K562 (cell line): ENCODE measurements around the gene GNB2. TPM values are rescaled to one million over a fixed set of nuclear protein-coding genes. Genes with fewer than 3 reads are reported as not detected.

Experiments
- CEBPG ChIP-seq, 3 experiments: fragments of 200-800 bp in 1 of 3; sonication (Bioruptor generic) in 1 of 3; sonication (generic) in 1 of 3; formaldehyde crosslinking in 1 of 3; IDR thresholded peaks in 2 of 3; conservative IDR thresholded peaks in 1 of 3; 2 replicates each; pipeline versions ENCODE4 v1.6.1 to v1.8.0; 2016 to 2022; ENCODE audit warnings: missing compliant biosample characterization in 2 of 3, missing genetic modification characterization in 2 of 3, mild to moderate bottlenecking in 1 of 3, missing genetic modification reagents in 1 of 3
- CXXC5 ChIP-seq: fragments of 250-450 bp; sonication (Bioruptor Pico); IDR thresholded peaks from 2 replicates; pipeline ENCODE4 v1.8.0; 2022; ENCODE audit warnings: inconsistent platforms, mild to moderate bottlenecking, moderate library complexity
- EGR1 ChIP-seq: fragments of 450-650 bp; conservative IDR thresholded peaks from 2 replicates; pipeline ENCODE4 v1.6.1; 2017; ENCODE audit warnings: mild to moderate bottlenecking
- FOSL1 ChIP-seq: fragments of 200-800 bp; sonication (Bioruptor generic); conservative IDR thresholded peaks from 2 replicates; pipeline ENCODE4 v1.6.1; 2016; ENCODE audit warnings: missing genetic modification characterization, missing compliant biosample characterization
- GABPB1 ChIP-seq: sonication (generic); formaldehyde crosslinking; IDR thresholded peaks from 2 replicates; pipeline ENCODE4 v1.8.0; 2022; ENCODE audit warnings: mild to moderate bottlenecking, missing genetic modification reagents
- HDAC3 ChIP-seq: fragments of 450-650 bp; IDR thresholded peaks from 2 replicates; pipeline ENCODE4 v1.6.1; 2018; ENCODE audit warnings: borderline replicate concordance, mild to moderate bottlenecking, moderate library complexity; ENCODE audit not compliant: partially characterized antibody
- HNRNPLL ChIP-seq: fragments of 200-400 bp; formaldehyde crosslinking; IDR thresholded peaks from 2 replicates; pipeline ENCODE4 v1.6.1; 2017; ENCODE audit warnings: low read length, low read depth, mild to moderate bottlenecking; ENCODE audit not compliant: poor library complexity, severe bottlenecking
- KDM2B ChIP-seq: fragments of 250-450 bp; sonication (Bioruptor Pico); IDR thresholded peaks from 2 replicates; pipeline ENCODE4 v1.8.0; 2021; ENCODE audit warnings: mild to moderate bottlenecking, moderate library complexity
- KDM5B ChIP-seq: fragments of 200-600 bp; sonication (generic); IDR thresholded peaks from 2 replicates; pipeline ENCODE4 v1.6.1; 2012; ENCODE audit warnings: low read depth, mild to moderate bottlenecking, moderate library complexity, low read length, control low read depth, inconsistent platforms; ENCODE audit not compliant: insufficient replicate concordance
- KLF13 ChIP-seq: fragments of 450-650 bp; IDR thresholded peaks from 2 replicates; pipeline ENCODE4 v1.6.1; 2016; ENCODE audit warnings: missing genetic modification characterization, low read depth, mild to moderate bottlenecking, missing compliant biosample characterization, moderate library complexity, borderline replicate concordance
- NCOA2 ChIP-seq, 2 experiments: fragments of 450-650 bp; IDR thresholded peaks; 2 replicates each; pipeline ENCODE4 v1.6.1; 2018; ENCODE audit warnings: mild to moderate bottlenecking in 2 of 2, moderate library complexity in 1 of 2; ENCODE audit not compliant: partially characterized antibody in 2 of 2
- NR1H2 ChIP-seq: sonication (generic); formaldehyde crosslinking; IDR thresholded peaks from 2 replicates; pipeline ENCODE4 v1.4.0; 2020; ENCODE audit warnings: mild to moderate bottlenecking, missing genetic modification reagents
- POLR2B ChIP-seq: fragments of 450-650 bp; IDR thresholded peaks from 2 replicates; pipeline ENCODE4 v1.6.1; 2018; ENCODE audit warnings: low read depth; ENCODE audit not compliant: partially characterized antibody
- POLR2G ChIP-seq: fragments of 200-400 bp; formaldehyde crosslinking; IDR thresholded peaks from 2 replicates; pipeline ENCODE4 v1.6.1; 2017; ENCODE audit warnings: low read depth, mild to moderate bottlenecking, antibody characterized with exemption, low read length, moderate library complexity
- RBFOX2 ChIP-seq: fragments of 200-400 bp; formaldehyde crosslinking; IDR thresholded peaks from 2 replicates; pipeline ENCODE4 v1.6.1; 2017; ENCODE audit warnings: low read depth, mild to moderate bottlenecking, low read length, moderate library complexity
- SETDB1 ChIP-seq: IDR thresholded peaks from one replicate; pipeline ENCODE4 v1.6.1; 2012; ENCODE audit warnings: low read length, control low read depth, inconsistent platforms
- TBP ChIP-seq: optimal IDR thresholded peaks from 2 replicates; pipeline ENCODE3; 2011; ENCODE audit warnings: low read depth, low read length, improper control_type of control experiment
- ZC3H11A ChIP-seq: IDR thresholded peaks from 2 replicates; pipeline ENCODE4 v1.6.1; 2012; ENCODE audit warnings: low read depth, low read length, improper control_type of control experiment
- ZFX ChIP-seq: sonication (generic); formaldehyde crosslinking; IDR thresholded peaks from 2 replicates; pipeline ENCODE4 v1.8.0; 2022; ENCODE audit warnings: mild to moderate bottlenecking, missing genetic modification reagents, moderate library complexity
- ZNF384 ChIP-seq: IDR thresholded peaks from 2 replicates; pipeline ENCODE4 v1.6.1; 2012; ENCODE audit warnings: low read depth, low read length, improper control_type of control experiment
- polyA plus RNA-seq, 8 experiments: library from polyadenylated mRNA; depleted of rRNA in 4 of 8; stranded (reverse) in 5 of 8; unstranded in 3 of 8; fragments of >200 nt; fragmentation: Nextera tagmentation in 2 of 8; fragmentation: Illumina TruSeq in 1 of 8; extraction: Ambion mirVana in 2 of 8; extraction: Trizol in 1 of 8; gene quantifications; 2 replicates each; pipeline versions ENCODE4 v1.2.1 to v1.2.3, GENCODE V29; 2011 to 2014; ENCODE audit warnings: inconsistent platforms in 1 of 8, missing spikeins in 1 of 8
- total RNA-seq, 7 experiments: library from RNA; depleted of rRNA in 6 of 7; stranded (reverse); fragments of >200 nt in 6 of 7; fragmentation: Illumina TruSeq in 2 of 7; extraction: Trizol in 2 of 7; gene quantifications; 2 replicates each; pipeline versions ENCODE4 v1.2.1 to v1.2.3, GENCODE V29; 2011 to 2021; ENCODE audit warnings: low replicate concordance in 1 of 7
- TF ChIP-seq, protein P1 (sequence below): fragments of 450-650 bp; IDR thresholded peaks from 2 replicates; pipeline ENCODE4 v1.6.1; 2017; ENCODE audit warnings: mild to moderate bottlenecking, moderate library complexity
- TF ChIP-seq, protein P2 (sequence below): fragments of 450-650 bp; IDR thresholded peaks from 2 replicates; pipeline ENCODE4 v1.7.0; 2016; ENCODE audit warnings: borderline replicate concordance
- TF ChIP-seq, protein P3 (sequence below): sonication (generic); formaldehyde crosslinking; IDR thresholded peaks from 2 replicates; pipeline ENCODE4 v1.8.0; 2022; ENCODE audit warnings: mild to moderate bottlenecking, missing genetic modification reagents

GNB2 gene
- total and polyA plus RNA-seq, 9 of the 15 experiments (the other 6 are each of a cell fraction or from before 2014, with no cell fraction given), result 0.65 to 320 (median 104) TPM

DNA sequence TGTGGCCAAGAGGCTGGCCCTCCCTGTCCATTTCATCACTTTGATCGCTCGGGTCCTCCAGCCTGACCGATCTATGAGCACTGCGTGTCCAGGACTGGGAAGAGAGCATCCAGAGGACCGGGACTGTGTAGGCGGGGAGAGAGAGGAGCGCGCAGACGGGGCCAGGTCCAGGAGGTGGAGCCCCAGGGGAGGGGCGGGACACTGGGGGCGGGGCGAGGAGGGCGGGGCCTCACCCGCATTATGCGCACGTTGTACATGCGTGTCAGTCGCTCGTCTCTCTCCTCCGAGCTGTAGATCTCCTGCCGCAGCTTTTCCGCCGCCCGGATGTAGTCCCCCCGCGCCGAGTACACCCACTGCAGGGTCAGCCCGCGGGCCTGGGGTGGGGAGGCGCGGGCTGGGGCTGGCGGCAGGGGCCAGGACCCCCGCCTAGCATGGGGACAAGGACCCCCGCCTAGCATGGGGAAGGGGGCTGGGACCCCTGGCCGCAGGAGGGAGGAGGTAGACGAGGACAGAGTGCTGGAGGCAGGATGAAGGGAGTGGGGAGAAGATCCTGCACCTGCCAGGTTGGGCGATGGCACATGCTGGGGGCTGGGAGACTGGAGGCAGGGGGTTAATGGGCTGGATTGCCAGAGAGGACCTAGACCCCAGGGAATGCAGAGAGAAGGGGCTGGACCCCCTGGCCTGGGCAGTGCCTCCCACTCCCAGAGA lies 46.9 kb upstream of the GNB2 start (continued):
- TF ChIP-seq NR1H2 (CRISPR knock-in tag) (0 out of 2 replicates have a peak, but pooled peaks have one; percentile 32), GABPB1 (peak; percentile 52; the same call in 1 of the 2 replicates), ZFX (CRISPR knock-in tag) (no peak), CXXC5 (CRISPR knock-in tag) (peak; percentile 71), SETDB1 (no peak), CEBPG (CRISPR knock-in tag; IDR thresholded peaks at IDR 0.05) (peak; percentile 35; the same call in 1 of the 2 replicates), CEBPG (tag; conservative IDR thresholded peaks at IDR 0.05 in 1 of 2, IDR thresholded peaks at IDR 0.05 in 1 of 2) (no peak), RBFOX2 (peak; percentile 70), POLR2B (peak; percentile 41), ZNF384 (no peak), NCOA2 (IDR thresholded peaks at IDR 0.05; ENCODE audit: partially characterized antibody in 2 of 2) (no peak), POLR2G (peak; percentile 78), HNRNPLL (peak; percentile 38), FOSL1 (tag) (no peak), KDM5B (no peak), TBP (peak; percentile 40), KDM2B (CRISPR knock-in tag) (0 out of 2 replicates have a peak, but pooled peaks have one; percentile 31), HDAC3 (no peak), EGR1 (peak; percentile 89), KLF13 (tag) (no peak), ZC3H11A (no peak)
- TF ChIP-seq, protein P1, sequence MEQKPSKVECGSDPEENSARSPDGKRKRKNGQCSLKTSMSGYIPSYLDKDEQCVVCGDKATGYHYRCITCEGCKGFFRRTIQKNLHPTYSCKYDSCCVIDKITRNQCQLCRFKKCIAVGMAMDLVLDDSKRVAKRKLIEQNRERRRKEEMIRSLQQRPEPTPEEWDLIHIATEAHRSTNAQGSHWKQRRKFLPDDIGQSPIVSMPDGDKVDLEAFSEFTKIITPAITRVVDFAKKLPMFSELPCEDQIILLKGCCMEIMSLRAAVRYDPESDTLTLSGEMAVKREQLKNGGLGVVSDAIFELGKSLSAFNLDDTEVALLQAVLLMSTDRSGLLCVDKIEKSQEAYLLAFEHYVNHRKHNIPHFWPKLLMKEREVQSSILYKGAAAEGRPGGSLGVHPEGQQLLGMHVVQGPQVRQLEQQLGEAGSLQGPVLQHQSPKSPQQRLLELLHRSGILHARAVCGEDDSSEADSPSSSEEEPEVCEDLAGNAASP, result no peak
- TF ChIP-seq, protein P2, sequence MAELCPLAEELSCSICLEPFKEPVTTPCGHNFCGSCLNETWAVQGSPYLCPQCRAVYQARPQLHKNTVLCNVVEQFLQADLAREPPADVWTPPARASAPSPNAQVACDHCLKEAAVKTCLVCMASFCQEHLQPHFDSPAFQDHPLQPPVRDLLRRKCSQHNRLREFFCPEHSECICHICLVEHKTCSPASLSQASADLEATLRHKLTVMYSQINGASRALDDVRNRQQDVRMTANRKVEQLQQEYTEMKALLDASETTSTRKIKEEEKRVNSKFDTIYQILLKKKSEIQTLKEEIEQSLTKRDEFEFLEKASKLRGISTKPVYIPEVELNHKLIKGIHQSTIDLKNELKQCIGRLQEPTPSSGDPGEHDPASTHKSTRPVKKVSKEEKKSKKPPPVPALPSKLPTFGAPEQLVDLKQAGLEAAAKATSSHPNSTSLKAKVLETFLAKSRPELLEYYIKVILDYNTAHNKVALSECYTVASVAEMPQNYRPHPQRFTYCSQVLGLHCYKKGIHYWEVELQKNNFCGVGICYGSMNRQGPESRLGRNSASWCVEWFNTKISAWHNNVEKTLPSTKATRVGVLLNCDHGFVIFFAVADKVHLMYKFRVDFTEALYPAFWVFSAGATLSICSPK, result no peak
- TF ChIP-seq, protein P3, sequence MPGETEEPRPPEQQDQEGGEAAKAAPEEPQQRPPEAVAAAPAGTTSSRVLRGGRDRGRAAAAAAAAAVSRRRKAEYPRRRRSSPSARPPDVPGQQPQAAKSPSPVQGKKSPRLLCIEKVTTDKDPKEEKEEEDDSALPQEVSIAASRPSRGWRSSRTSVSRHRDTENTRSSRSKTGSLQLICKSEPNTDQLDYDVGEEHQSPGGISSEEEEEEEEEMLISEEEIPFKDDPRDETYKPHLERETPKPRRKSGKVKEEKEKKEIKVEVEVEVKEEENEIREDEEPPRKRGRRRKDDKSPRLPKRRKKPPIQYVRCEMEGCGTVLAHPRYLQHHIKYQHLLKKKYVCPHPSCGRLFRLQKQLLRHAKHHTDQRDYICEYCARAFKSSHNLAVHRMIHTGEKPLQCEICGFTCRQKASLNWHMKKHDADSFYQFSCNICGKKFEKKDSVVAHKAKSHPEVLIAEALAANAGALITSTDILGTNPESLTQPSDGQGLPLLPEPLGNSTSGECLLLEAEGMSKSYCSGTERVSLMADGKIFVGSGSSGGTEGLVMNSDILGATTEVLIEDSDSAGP (CRISPR knock-in tag), result no peak
